K562 (cell line): ENCODE measurements around the gene PPP1R14C. TPM values are rescaled to one million over a fixed set of nuclear protein-coding genes. Genes with fewer than 3 reads are reported as not detected.
A peak's percentile ranks its signal among the peaks of the same experiment; 100 is the strongest.

Experiments used
- ATAC-seq: fragments of 200-7000 bp; cut with Tn5 transposase; 3 replicates; pipeline ENCODE4 v1.9.1; 2020; ENCODE audit warnings: moderate library complexity
- BruUV-seq: library from RNA; stranded (reverse); fragments of 400-500 nt; replicated peaks from 2 replicates; lab custom pipeline; 2021; lab: Mats Ljungman, UMichigan
- CTCF ChIA-PET: fragments of 300-600 bp; formaldehyde crosslinking; extraction: SDS; loops from one replicate; lab custom pipeline; 2021; ENCODE audit warnings: low intra/inter-chr PET ratio; lab: Yijun Ruan, JAX
- POLR2A ChIA-PET: fragments of 300-600, 350-650 bp; sonication (Branson Sonifier 250); formaldehyde crosslinking; extraction: SDS; loops from one replicate; lab custom pipeline; 2021; ENCODE audit warnings: antibody characterized with exemption, inconsistent platforms; lab: Yijun Ruan, JAX
- DNase-seq, 4 experiments: peaks; one replicate each; pipeline versions ENCODE4 v3.0.0 to v3.0.0-alpha.2; 2011 to 2018; ENCODE audit warnings: low spot score in 3 of 4, mixed read lengths in 3 of 4; ENCODE audit errors: extremely low read depth in 1 of 4
- FAIRE-seq: peaks from 2 replicates; lab custom pipeline; 2011; peaks lifted over from hg19 to GRCh38; lab: Jason Lieb, UNC
- H2AFZ ChIP-seq: 2 replicates; pipeline ENCODE4 v1.6.0; 2011; ENCODE audit warnings: low read depth, low read length, control low read depth, inconsistent platforms
- H3K27ac ChIP-seq: fragments of 200-600 bp; 3 replicates; pipeline ENCODE4 v1.8.0; 2011; ENCODE audit warnings: low read depth, mild to moderate bottlenecking, control low read depth, inconsistent platforms, low read length, moderate library complexity, mixed read lengths; ENCODE audit errors: extremely low read depth
- H3K27me3 ChIP-seq, 2 experiments: fragments of 300-600 bp in 1 of 2; 2 replicates in 1 of 2; 3 replicates in 1 of 2; pipeline versions ENCODE4 v1.6.0 to v1.8.0; 2011; ENCODE audit warnings: inconsistent platforms in 2 of 2, low read length in 2 of 2, mild to moderate bottlenecking in 1 of 2, mixed read lengths in 1 of 2, moderate library complexity in 1 of 2; ENCODE audit not compliant: control insufficient read depth in 2 of 2, insufficient read depth in 2 of 2
- H3K36me3 ChIP-seq: fragments of 300-600 bp; 3 replicates; pipeline ENCODE4 v1.8.0; 2011; ENCODE audit warnings: mild to moderate bottlenecking, low read length, inconsistent platforms; ENCODE audit not compliant: control insufficient read depth, insufficient read depth
- H3K4me1 ChIP-seq, 2 experiments: fragments of 200-600 bp in 1 of 2; replicated peaks in 1 of 2; 2 replicates in 1 of 2; 3 replicates in 1 of 2; pipeline versions ENCODE4 v1.5.1 to v1.8.0; 2011; ENCODE audit warnings: inconsistent platforms in 2 of 2, low read length in 2 of 2, mild to moderate bottlenecking in 1 of 2, mixed read lengths in 1 of 2, moderate library complexity in 1 of 2; ENCODE audit not compliant: control insufficient read depth in 2 of 2, insufficient read depth in 2 of 2
- H3K4me2 ChIP-seq: 2 replicates; pipeline ENCODE4 v1.6.1; 2011; ENCODE audit warnings: low read length, control low read depth, inconsistent platforms, mixed read lengths; ENCODE audit not compliant: insufficient read depth
- H3K4me3 ChIP-seq: fragments of 200-600 bp; sonication (generic), shearing (Covaris generic); 2 replicates; pipeline ENCODE4 v1.5.1; 2016; ENCODE audit warnings: control low read depth, inconsistent platforms
- H3K79me2 ChIP-seq: fragments of 200-600 bp; 3 replicates; pipeline ENCODE4 v1.8.0; 2011; ENCODE audit warnings: low read length, inconsistent platforms; ENCODE audit not compliant: control insufficient read depth, insufficient read depth
- H3K9ac ChIP-seq, 2 experiments: 2 replicates each; pipeline versions ENCODE4 v1.6.0 to v1.6.1; 2011; ENCODE audit warnings: low read depth in 2 of 2, low read length in 2 of 2, control low read depth in 1 of 2, inconsistent platforms in 1 of 2, mild to moderate bottlenecking in 1 of 2, mixed read lengths in 1 of 2; ENCODE audit not compliant: insufficient read depth in 1 of 2
- H3K9me1 ChIP-seq: one replicate; pipeline ENCODE4 v1.6.0; 2011; ENCODE audit warnings: inconsistent platforms, mild to moderate bottlenecking, low read length, moderate library complexity; ENCODE audit not compliant: control insufficient read depth, insufficient read depth
- H3K9me3 ChIP-seq: replicated peaks from 2 replicates; pipeline ENCODE4 v1.5.1; 2011; ENCODE audit warnings: low read depth, low read length, inconsistent platforms; ENCODE audit not compliant: control insufficient read depth, insufficient read depth
- H4K20me1 ChIP-seq: replicated peaks from 2 replicates; pipeline ENCODE4 v1.6.1; 2011; ENCODE audit warnings: low read length, inconsistent platforms, mixed read lengths; ENCODE audit not compliant: control insufficient read depth, insufficient read depth
- CBFA2T2 ChIP-seq: fragments of 450-650 bp; conservative IDR thresholded peaks from 2 replicates; pipeline ENCODE4 v1.6.1; 2017; ENCODE audit warnings: mild to moderate bottlenecking
- CBFA2T3 ChIP-seq: fragments of 450-650 bp; IDR thresholded peaks from 2 replicates; pipeline ENCODE4 v1.6.1; 2017
- EP400 ChIP-seq: fragments of 450-650 bp; IDR thresholded peaks from 2 replicates; pipeline ENCODE4 v1.6.1; 2017; ENCODE audit warnings: antibody characterized with exemption, mild to moderate bottlenecking, moderate library complexity
- HDAC1 ChIP-seq, 2 experiments: fragments of 450-650 bp; IDR thresholded peaks; 2 replicates each; pipeline ENCODE4 v1.6.1; 2016 to 2017; ENCODE audit warnings: inconsistent platforms in 1 of 2, mild to moderate bottlenecking in 1 of 2, moderate library complexity in 1 of 2
- HDAC3 ChIP-seq: fragments of 450-650 bp; IDR thresholded peaks from 2 replicates; pipeline ENCODE4 v1.6.1; 2018; ENCODE audit warnings: borderline replicate concordance, mild to moderate bottlenecking, moderate library complexity; ENCODE audit not compliant: partially characterized antibody
- KDM1A ChIP-seq, 2 experiments: fragments of 450-650 bp; IDR thresholded peaks; 2 replicates each; pipeline ENCODE4 v1.6.1; 2016; ENCODE audit warnings: mild to moderate bottlenecking in 2 of 2
- MAZ ChIP-seq, 2 experiments: fragments of 450-650 bp in 1 of 2; sonication (generic) in 1 of 2; formaldehyde crosslinking; IDR thresholded peaks in 1 of 2; conservative IDR thresholded peaks in 1 of 2; 2 replicates each; pipeline versions ENCODE4 v1.4.0 to v1.5.0; 2020; ENCODE audit warnings: mild to moderate bottlenecking in 1 of 2, missing genetic modification reagents in 1 of 2
- MEF2D ChIP-seq: conservative IDR thresholded peaks from 2 replicates; pipeline ENCODE4 v1.6.1; 2016; ENCODE audit warnings: low read depth, missing genetic modification characterization, missing compliant biosample characterization
- MEIS2 ChIP-seq: fragments of 450-650 bp; IDR thresholded peaks from 2 replicates; pipeline ENCODE4 v1.6.1; 2014; ENCODE audit warnings: mild to moderate bottlenecking; ENCODE audit not compliant: partially characterized antibody
- NCOR1 ChIP-seq: fragments of 450-650 bp; IDR thresholded peaks from 2 replicates; pipeline ENCODE4 v1.6.1; 2016; ENCODE audit warnings: mild to moderate bottlenecking, moderate library complexity
- TAL1 ChIP-seq: fragments of 450-650 bp; IDR thresholded peaks from 2 replicates; pipeline ENCODE4 v1.6.1; 2016; ENCODE audit warnings: mild to moderate bottlenecking
- TEAD4 ChIP-seq, 2 experiments: sonication (generic) in 1 of 2; formaldehyde crosslinking in 1 of 2; IDR thresholded peaks; 2 replicates each; pipeline versions ENCODE4 v1.6.1 to v1.8.0; 2012 to 2022; ENCODE audit warnings: borderline replicate concordance in 1 of 2, inconsistent platforms in 1 of 2, low read length in 1 of 2, mild to moderate bottlenecking in 1 of 2, missing genetic modification reagents in 1 of 2
- ZNF133 ChIP-seq: fragments of 250-450 bp; sonication (Bioruptor Pico); IDR thresholded peaks from 2 replicates; pipeline ENCODE4 v1.4.0; 2020; ENCODE audit warnings: mild to moderate bottlenecking
- ZNF232 ChIP-seq: sonication (generic); formaldehyde crosslinking; IDR thresholded peaks from 2 replicates; pipeline ENCODE4 v1.8.0; 2022; ENCODE audit warnings: mild to moderate bottlenecking, missing genetic modification reagents
- ZNF395 ChIP-seq: fragments of 200-800 bp; sonication (Bioruptor generic); IDR thresholded peaks from 2 replicates; pipeline ENCODE4 v1.6.1; 2017; ENCODE audit warnings: missing genetic modification characterization, missing compliant biosample characterization
- ZNF57 ChIP-seq: fragments of 450-650 bp; formaldehyde crosslinking; IDR thresholded peaks from 2 replicates; pipeline ENCODE4 v1.4.0; 2020; ENCODE audit warnings: mild to moderate bottlenecking, moderate library complexity
- ZNF592 ChIP-seq: fragments of 450-650 bp; IDR thresholded peaks from 2 replicates; pipeline ENCODE4 v1.6.1; 2017; ENCODE audit warnings: antibody characterized with exemption, mild to moderate bottlenecking
- WGBS: fragments of 100-300 bp; shearing (Covaris generic); methylation state at CpG from one replicate; pipeline ENCODE4 v1.1.6; 2016; ENCODE audit warnings: low coverage, mixed read lengths; ENCODE audit not compliant: insufficient coverage; ENCODE audit errors: missing lambda C conversion rate; 5-methylcytosine and 5-hydroxymethylcytosine counted together
- in situ Hi-C: fragments of 300-500 bp; cut with MboI; formaldehyde crosslinking; loops from 4 replicates; pipeline ENCODE4 v1.15.0; 2018; ENCODE audit warnings: inconsistent platforms, mixed read lengths
- intact Hi-C: fragments of 100-400 bp; cut with micrococcal nuclease; formaldehyde crosslinking; loops from 2 replicates; pipeline ENCODE4 v1.14.2; 2022
- polyA plus RNA-seq, 8 experiments: library from polyadenylated mRNA; depleted of rRNA in 4 of 8; stranded (reverse) in 5 of 8; unstranded in 3 of 8; fragments of >200 nt; fragmentation: Nextera tagmentation in 2 of 8; fragmentation: Illumina TruSeq in 1 of 8; extraction: Ambion mirVana in 2 of 8; extraction: Trizol in 1 of 8; gene quantifications; 2 replicates each; pipeline versions ENCODE4 v1.2.1 to v1.2.3, GENCODE V29; 2011 to 2014; ENCODE audit warnings: inconsistent platforms in 1 of 8, missing spikeins in 1 of 8
- total RNA-seq, 7 experiments: library from RNA; depleted of rRNA in 6 of 7; stranded (reverse); fragments of >200 nt in 6 of 7; fragmentation: Illumina TruSeq in 2 of 7; extraction: Trizol in 2 of 7; gene quantifications; 2 replicates each; pipeline versions ENCODE4 v1.2.1 to v1.2.3, GENCODE V29; 2011 to 2021; ENCODE audit warnings: low replicate concordance in 1 of 7

PPP1R14C gene
- total and polyA plus RNA-seq, 9 of the 15 experiments (the other 6 are each of a cell fraction or from before 2014, with no cell fraction given) = 4.5 to 16.6 (median 11.9) TPM

GRCh38 chr6:150254770-150255169 is 111.9 kb downstream of the PPP1R14C start:
- Histone ChIP-seq H3K9ac (no peak overlapping the region), H4K20me1 (no peaks in the 10 kb centered on the region), H3K4me1 (peaks cover 30 to 46% of the 10 kb centered on the region in 2 experiments), H3K4me3 (no peak overlapping the region), H3K9me3 (no peaks in the 10 kb centered on the region), H3K4me2 (no peak overlapping the region), H3K9me1 (no peaks in the 10 kb centered on the region), H2AFZ (no peak overlapping the region), H3K27ac (no peak overlapping the region), H3K36me3 (no peaks in the 10 kb centered on the region; the same call in 2 of the 3 replicates), H3K79me2 (no peaks in the 10 kb centered on the region), H3K27me3 (no peaks in the 10 kb centered on the region)
- FAIRE-seq (no peak), ATAC-seq (no peak), DNase-seq (peak in 1 of 4 experiments; percentile 37)
- CTCF ChIA-PET = no interaction called here
- in situ Hi-C loops (no loop called here), intact Hi-C loops (no loop called here)
- 8% methylated on average over 4 of the region's 4 CpGs for WGBS
- BruUV-seq = no TSS peak
- POLR2A ChIA-PET = interaction anchor here (0.9 kb wide), 1 partner anchor 17 kb away, joined by 3 read pairs; no protein-coding TSS in a partner anchor
- peak; percentile 57 for TF ChIP-seq TEAD4 (IDR thresholded peaks at IDR 0.05; ENCODE audit: low read length)
- no peak for TF ChIP-seq TEAD4 (CRISPR knock-in tag; IDR thresholded peaks at IDR 0.05; ENCODE audit: borderline replicate concordance)
- TF ChIP-seq CBFA2T3 = peak; percentile 78
- TF ChIP-seq CBFA2T2 = peak; percentile 65
- TF ChIP-seq MAZ (CRISPR knock-in tag; conservative IDR thresholded peaks at IDR 0.05 in 1 of 2, IDR thresholded peaks at IDR 0.05 in 1 of 2) = no peak
- peak; percentile 33; the same call in 1 of the 2 replicates for TF ChIP-seq TAL1
- TF ChIP-seq MEF2D (tag) = peak; percentile 79
- TF ChIP-seq ZNF395 = no peak
- no peak for TF ChIP-seq ZNF133 (CRISPR knock-in tag)
- peak; percentile 84 to 88 for TF ChIP-seq KDM1A (IDR thresholded peaks at IDR 0.05)
- no peak for TF ChIP-seq ZNF57 (CRISPR knock-in tag)
- TF ChIP-seq ZNF232 = no peak
- TF ChIP-seq EP400 = no peak
- TF ChIP-seq NCOR1 = peak; percentile 54
- peak in 1 of 2 experiments; percentile 54; a peak in 1 of 4 replicates for TF ChIP-seq HDAC1 (IDR thresholded peaks at IDR 0.05)
- TF ChIP-seq HDAC3 = peak; percentile 18
- peak; percentile 85 for TF ChIP-seq MEIS2
- TF ChIP-seq ZNF592 = 0 out of 2 replicates have a peak, but pooled peaks have one; percentile 14
